HG03469 (cell line): ENCODE data around the gene CAV1.
"Not testable (repeated sequence)": the region's sequence is repeated elsewhere in the genome, so short reads cannot be mapped to it uniquely, and the experiment has no call there.

Source experiments
- ATAC-seq: cut with Tn5 transposase; IDR thresholded peaks from one replicate; pipeline ENCODE4 v1.9.1; 2021; ENCODE audit warnings: mild to moderate bottlenecking, moderate library complexity, moderate number of reproducible peaks; ENCODE audit not compliant: unreplicated experiment

The CAV1 gene

GRCh38 chr7:116576350-116577319, 51.8 kb downstream of the CAV1 start:
- ATAC-seq, result peak; percentile 14

- ATAC-seq, result peak; percentile 76
Observed at GRCh38 chr7:116577320-116577871, 52.6 kb downstream of the CAV1 start.

GRCh38 chr7:116578526-116578925, 53.7 kb downstream of the CAV1 start:
- ATAC-seq, result no peak

GRCh38 chr7:116579322-116579721, 54.5 kb downstream of the CAV1 start:
- ATAC-seq, result no peak

- ATAC-seq, result no peak
Observed at GRCh38 chr7:116579835-116580234, 55.0 kb downstream of the CAV1 start.

GRCh38 chr7:116582164-116582732, 57.4 kb downstream of the CAV1 start:
- ATAC-seq, result no peak

GRCh38 chr7:116582806-116583444, 58.1 kb downstream of the CAV1 start:
- ATAC-seq, result peak; percentile 28

- ATAC-seq, result peak; percentile 95
Observed at GRCh38 chr7:116583653-116584052, 58.8 kb downstream of the CAV1 start.

GRCh38 chr7:116584721-116585120, 59.9 kb downstream of the CAV1 start:
- ATAC-seq, result no peak

- no peak for ATAC-seq
Observed at GRCh38 chr7:116585392-116585791, 60.6 kb downstream of the CAV1 start.

GRCh38 chr7:116585967-116586366, 61.1 kb downstream of the CAV1 start:
- no peak for ATAC-seq

GRCh38 chr7:116587200-116587599, 62.4 kb downstream of the CAV1 start:
- ATAC-seq, result not testable (repeated sequence)

- peak; percentile 35 for ATAC-seq
Observed at GRCh38 chr7:116588225-116588624, 63.4 kb downstream of the CAV1 start.

- peak; percentile 41 for ATAC-seq
Observed at GRCh38 chr7:116588641-116589594, 64.1 kb downstream of the CAV1 start.

- no peak for ATAC-seq
Observed at GRCh38 chr7:116591202-116592040, 66.6 kb downstream of the CAV1 start.

GRCh38 chr7:116592041-116592355, 67.2 kb downstream of the CAV1 start:
- ATAC-seq, result no peak

GRCh38 chr7:116592445-116592844, 67.6 kb downstream of the CAV1 start:
- ATAC-seq, result no peak

- ATAC-seq, result no peak
Observed at GRCh38 chr7:116593359-116594075, 68.7 kb downstream of the CAV1 start.

- no peak for ATAC-seq
Observed at GRCh38 chr7:116595063-116595462, 70.2 kb downstream of the CAV1 start.
